ENCODE results near the gene SCUBE2.

The SCUBE2 gene

GRCh38 chr11:9091044-9091922, at the start of gene SCUBE2:
SCUBE2 (minus strand) TSS chr11:9091599; CDS start chr11:9091528, 71 bp downstream.
- no peak for DNase-seq

GRCh38 chr11:9141186-9141585, 49.8 kb upstream of the SCUBE2 start:
- no peak for DNase-seq

- no peak for DNase-seq
These were observed 48.4 kb upstream of the SCUBE2 start for GRCh38 chr11:9139628-9140357.

GRCh38 chr11:9138612-9139579, 47.5 kb upstream of the SCUBE2 start:
- peak; percentile 62 to 83 for DNase-seq

GRCh38 chr11:9138133-9138453, 46.7 kb upstream of the SCUBE2 start:
- DNase-seq: no peak

- peak in 1 of 2 experiments; percentile 50 for DNase-seq
These were observed 46.1 kb upstream of the SCUBE2 start for GRCh38 chr11:9137293-9138132.

GRCh38 chr11:9136741-9137140, 45.3 kb upstream of the SCUBE2 start:
- no peak for DNase-seq

GRCh38 chr11:9133956-9134355, 42.6 kb upstream of the SCUBE2 start:
- DNase-seq: no peak

GRCh38 chr11:9132203-9132878, 40.9 kb upstream of the SCUBE2 start:
- DNase-seq: no peak

- no peak for DNase-seq
These were observed 38.9 kb upstream of the SCUBE2 start for GRCh38 chr11:9130297-9130696.

GRCh38 chr11:9126636-9127035, 35.2 kb upstream of the SCUBE2 start:
- DNase-seq: no peak

GRCh38 chr11:9125185-9125886, 33.9 kb upstream of the SCUBE2 start:
- no peak for DNase-seq

GRCh38 chr11:9123595-9124304, 32.4 kb upstream of the SCUBE2 start:
- DNase-seq: no peak

- no peak for DNase-seq
These were observed 30.0 kb upstream of the SCUBE2 start for GRCh38 chr11:9121469-9121796.

- DNase-seq: no peak
These were observed 29.5 kb upstream of the SCUBE2 start for GRCh38 chr11:9120664-9121468.

- DNase-seq: no peak
These were observed 26.9 kb upstream of the SCUBE2 start for GRCh38 chr11:9118277-9118676.

GRCh38 chr11:9112075-9112474, 20.7 kb upstream of the SCUBE2 start:
- no peak for DNase-seq

GRCh38 chr11:9109858-9110731, 18.7 kb upstream of the SCUBE2 start:
- no peak for DNase-seq
